HG03103 (cell line): ENCODE results near the gene IMPG2.

ENCODE experiments used
- ATAC-seq: cut with Tn5 transposase; IDR thresholded peaks from one replicate; pipeline ENCODE4 v1.9.1; 2021; ENCODE audit warnings: low read depth; ENCODE audit not compliant: unreplicated experiment

IMPG2 gene

DNA sequence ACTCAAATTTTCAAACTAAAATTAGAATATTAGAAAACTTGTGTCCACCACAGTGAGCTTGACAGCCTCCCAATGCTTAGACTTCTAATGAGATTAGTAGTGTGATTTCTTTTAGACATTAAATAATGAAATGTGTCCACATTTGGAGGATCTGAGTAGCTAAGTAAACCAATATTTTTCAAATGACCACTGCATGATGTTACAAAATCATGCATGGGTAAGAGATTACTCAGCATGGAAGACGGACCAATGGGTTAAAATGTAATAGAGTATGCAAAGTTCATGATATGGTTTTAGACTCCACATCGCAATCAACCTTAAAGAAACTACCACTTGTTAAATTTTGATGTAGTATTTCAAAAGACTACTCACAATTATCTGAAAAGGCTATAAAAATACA lies 130.6 kb downstream of the IMPG2 start:
- no peak for ATAC-seq

DNA sequence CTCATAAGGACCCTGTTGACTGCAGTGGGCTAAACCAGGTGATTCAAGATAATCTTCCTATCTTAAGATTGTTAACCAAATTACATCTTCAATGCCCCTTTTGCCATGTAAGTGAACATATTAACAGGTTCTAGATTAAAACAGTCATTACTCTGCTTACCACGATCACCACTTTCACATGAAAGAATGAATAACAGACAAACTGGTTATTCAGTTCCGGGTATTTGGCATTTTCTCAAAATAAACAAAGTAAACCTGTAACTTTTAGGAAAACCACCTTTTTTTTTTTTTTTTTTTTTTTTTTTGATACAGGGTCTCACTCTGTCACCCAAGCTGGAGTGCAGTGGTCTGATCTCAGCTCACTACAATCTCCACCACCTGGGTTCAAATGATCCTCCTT lies 131.2 kb downstream of the IMPG2 start:
- no peak for ATAC-seq

DNA sequence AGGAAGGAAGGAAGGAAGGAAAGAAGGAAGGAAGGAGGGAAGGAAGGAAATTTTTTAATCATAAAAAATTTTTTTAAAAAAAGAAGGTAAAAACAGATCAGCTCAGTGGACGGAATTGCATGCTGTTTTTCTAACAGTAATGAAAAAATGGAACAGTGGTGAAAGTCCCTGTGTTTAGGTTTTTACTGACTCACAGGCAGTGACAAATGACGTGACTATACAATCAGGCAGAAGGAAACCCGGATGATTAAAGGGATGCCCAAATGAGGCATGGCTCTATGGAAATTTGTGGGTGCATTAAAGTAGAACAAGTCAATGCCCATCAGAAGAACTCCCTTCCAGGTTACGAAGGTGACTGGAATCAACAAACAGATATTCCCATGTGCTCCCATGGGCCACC lies 135.0 kb downstream of the IMPG2 start:
- no peak for ATAC-seq

DNA sequence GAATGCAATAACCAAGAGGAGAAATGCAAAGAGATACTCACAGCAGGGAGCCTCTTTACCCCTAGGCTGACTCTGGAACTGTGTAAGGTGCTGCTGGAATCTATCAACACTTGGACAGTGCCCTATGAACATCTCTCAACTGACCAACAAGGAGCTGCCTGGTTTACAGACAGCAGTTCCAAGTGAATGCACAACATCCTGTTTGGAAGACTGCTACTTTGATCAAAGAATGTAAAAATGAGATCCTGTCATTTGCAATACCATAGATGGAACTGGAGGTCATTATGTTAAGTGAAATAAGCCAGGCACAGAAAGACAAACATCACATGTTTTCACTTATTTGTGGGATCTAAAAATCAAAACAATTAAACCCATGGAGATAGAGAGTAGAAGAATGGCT lies 136.3 kb downstream of the IMPG2 start:
- no peak for ATAC-seq

DNA sequence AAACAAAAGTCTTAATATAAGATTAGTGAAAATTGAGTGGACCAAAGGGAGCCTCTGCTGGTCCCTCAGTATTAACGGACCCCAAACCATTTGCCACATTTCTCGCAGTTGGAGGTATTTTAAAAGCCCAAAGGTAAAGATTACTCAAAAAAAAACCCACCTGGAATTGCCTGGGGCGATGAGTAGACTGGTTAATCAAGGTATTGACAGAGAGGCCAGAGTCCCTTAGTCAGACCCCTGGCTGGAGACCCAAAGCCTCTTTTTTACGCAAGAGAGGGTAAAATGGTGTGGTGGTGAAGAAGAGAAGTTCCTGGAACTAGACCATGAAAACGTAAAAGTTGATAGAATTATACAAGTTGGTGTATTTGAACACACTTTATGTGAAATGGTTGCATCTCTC lies 137.2 kb downstream of the IMPG2 start:
- ATAC-seq = no peak

DNA sequence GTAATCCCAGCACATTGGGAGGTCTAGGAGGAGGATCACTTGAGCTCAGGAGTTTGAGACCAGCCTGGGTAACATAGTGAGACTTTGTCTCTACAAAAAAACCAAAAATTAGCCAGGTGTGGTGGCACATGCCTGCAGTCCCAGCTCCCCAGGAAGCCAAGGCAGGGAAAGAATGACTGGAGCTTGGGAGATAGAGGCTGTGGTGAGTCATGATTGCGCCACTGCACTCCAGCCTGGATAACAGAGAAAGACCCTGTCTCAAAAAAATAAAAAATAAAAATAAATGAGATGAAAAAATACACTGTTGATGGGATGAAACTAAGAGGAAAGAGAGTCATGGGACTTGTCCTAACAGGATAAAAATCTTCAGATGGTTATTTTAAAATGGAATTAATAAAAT lies 137.6 kb downstream of the IMPG2 start:
- no peak for ATAC-seq

DNA sequence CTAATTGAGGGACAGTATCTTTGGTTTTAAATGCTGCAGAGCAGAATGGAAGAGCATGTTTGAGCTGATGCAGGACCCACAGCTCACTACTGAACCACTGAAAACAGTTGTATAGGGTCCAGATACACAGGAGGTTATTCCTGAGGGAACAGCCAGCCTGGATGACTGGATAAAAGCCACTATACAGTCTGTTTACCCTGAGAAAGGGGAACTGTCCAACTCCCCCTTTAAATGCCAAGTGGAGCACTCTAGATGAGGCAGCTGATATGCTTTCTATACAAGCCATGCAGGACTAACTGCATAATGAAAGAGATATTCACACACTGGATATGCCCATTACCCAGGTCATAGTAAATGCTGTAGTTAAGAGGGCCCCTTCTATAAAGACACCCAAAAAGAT lies 138.6 kb downstream of the IMPG2 start:
- no peak for ATAC-seq

DNA sequence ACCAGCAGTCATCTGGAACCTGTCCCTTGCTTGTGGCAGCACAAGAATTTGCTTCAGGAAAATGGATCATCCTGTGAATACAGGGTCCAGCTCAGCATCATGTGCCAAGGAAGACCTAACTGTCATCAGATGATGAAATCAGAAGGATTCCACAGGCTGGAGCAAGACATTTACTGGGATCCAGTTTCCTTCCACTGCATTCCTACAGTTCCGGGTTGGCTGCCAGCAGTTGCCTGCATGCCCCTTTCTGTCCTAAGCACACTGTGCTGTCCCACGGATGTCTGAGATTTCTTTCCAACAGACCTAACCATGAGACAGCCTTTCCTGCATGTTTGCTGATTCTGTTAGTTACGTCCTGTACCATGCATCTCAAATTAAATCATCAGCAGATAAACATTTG lies 140.7 kb downstream of the IMPG2 start:
- ATAC-seq = no peak

DNA sequence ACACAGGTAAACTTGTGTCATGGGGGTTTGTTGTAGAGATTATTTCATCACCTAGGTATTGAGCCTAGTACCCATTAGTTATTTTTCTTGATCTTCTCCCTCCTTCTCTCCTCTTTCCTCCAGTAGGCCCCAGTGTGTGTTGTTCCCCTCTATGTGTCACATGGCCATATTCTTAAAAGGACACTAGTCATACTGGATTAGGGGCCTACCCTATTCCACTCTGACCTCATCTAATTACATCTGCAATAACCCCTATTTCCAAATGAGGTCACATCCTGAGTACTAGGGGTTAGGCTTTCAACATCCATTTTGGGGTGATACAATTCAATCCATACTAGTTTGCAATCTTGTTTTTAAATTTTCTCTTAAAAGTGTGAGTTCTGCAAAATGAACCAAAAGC lies 142.8 kb downstream of the IMPG2 start:
- no peak for ATAC-seq
